ENCODE results near the gene PTPRN2. TPM values are rescaled to one million over a fixed set of nuclear protein-coding genes. Genes with fewer than 3 reads are reported as not detected.

PTPRN2 gene
- total and polyA plus RNA-seq, 8 donors, result 12.2 to 49.2 (median 31.8) TPM

- ATAC-seq (no peak), DNase-seq (no peak), FAIRE-seq (no peak)
- no peaks in the 10 kb centered on the region for H3K36me3 ChIP-seq
- H3K4me1 ChIP-seq, result no peaks in the 10 kb centered on the region
- H3K9me3 ChIP-seq, result no peaks in the 10 kb centered on the region
- no peaks in the 10 kb centered on the region for H3K27me3 ChIP-seq
- H3K4me3 ChIP-seq, result no peak overlapping the region
- no peak overlapping the region for H3K27ac ChIP-seq
- intact Hi-C loops (cut with DNase I), result no loop called here
- WGBS, 2 donors, result 86% methylated on average over 8 to 9 of the region's 9 CpGs
- no peak for TF ChIP-seq CTCF (IDR thresholded peaks at IDR 0.05)
Observed at GRCh38 chr7:158453663-158454062, 134.0 kb downstream of the PTPRN2 start.

- H3K27ac ChIP-seq, result no peak overlapping the region
- no peak for ATAC-seq
- WGBS, 2 donors, result 81 to 87% methylated on average over 11 of the region's 11 CpGs
- FAIRE-seq, result no peak
- no peak for TF ChIP-seq CTCF (IDR thresholded peaks at IDR 0.05)
- H3K4me3 ChIP-seq, result no peak overlapping the region
- H3K9me3 ChIP-seq, result no peaks in the 10 kb centered on the region
- H3K27me3 ChIP-seq, result no peaks in the 10 kb centered on the region
- DNase-seq, result no peak
- no peaks in the 10 kb centered on the region for H3K36me3 ChIP-seq
- intact Hi-C loops (cut with DNase I), result no loop called here
- peaks cover 0 to 2% (median 0%) of the 10 kb centered on the region in 3 donors for H3K4me1 ChIP-seq
Observed at GRCh38 chr7:158452331-158452730, 135.3 kb downstream of the PTPRN2 start.

- DNase-seq, result no peak
- Histone ChIP-seq H3K27ac (no peak overlapping the region), H3K9me3 (no peaks in the 10 kb centered on the region), H3K36me3 (no peaks in the 10 kb centered on the region), H3K4me1 (peaks cover 0 to 2% (median 0%) of the 10 kb centered on the region in 3 donors), H3K4me3 (no peak overlapping the region), H3K27me3 (no peaks in the 10 kb centered on the region)
- no peak for ATAC-seq
- WGBS, 2 donors, result 73 to 76% methylated on average over 29 of the region's 29 CpGs
- FAIRE-seq, result no peak
- TF ChIP-seq CTCF (IDR thresholded peaks at IDR 0.05), result no peak
- intact Hi-C loops (cut with DNase I), result no loop called here
Observed at GRCh38 chr7:158450476-158451124, 137.0 kb downstream of the PTPRN2 start.

- DNase-seq, result no peak
- no peaks in the 10 kb centered on the region for H3K9me3 ChIP-seq
- no peak for TF ChIP-seq CTCF (IDR thresholded peaks at IDR 0.05)
- peaks cover 0 to 2% (median 0%) of the 10 kb centered on the region in 3 donors for H3K4me1 ChIP-seq
- intact Hi-C loops (cut with DNase I), result no loop called here
- H3K4me3 ChIP-seq, result no peak overlapping the region
- no peaks in the 10 kb centered on the region for H3K36me3 ChIP-seq
- WGBS, 2 donors, result 91 to 93% methylated on average over 11 to 12 of the region's 12 CpGs
- FAIRE-seq, result no peak
- no peak overlapping the region for H3K27ac ChIP-seq
- ATAC-seq, result no peak
- H3K27me3 ChIP-seq, result no peaks in the 10 kb centered on the region
Observed at GRCh38 chr7:158449942-158450341, 137.7 kb downstream of the PTPRN2 start.

DNA sequence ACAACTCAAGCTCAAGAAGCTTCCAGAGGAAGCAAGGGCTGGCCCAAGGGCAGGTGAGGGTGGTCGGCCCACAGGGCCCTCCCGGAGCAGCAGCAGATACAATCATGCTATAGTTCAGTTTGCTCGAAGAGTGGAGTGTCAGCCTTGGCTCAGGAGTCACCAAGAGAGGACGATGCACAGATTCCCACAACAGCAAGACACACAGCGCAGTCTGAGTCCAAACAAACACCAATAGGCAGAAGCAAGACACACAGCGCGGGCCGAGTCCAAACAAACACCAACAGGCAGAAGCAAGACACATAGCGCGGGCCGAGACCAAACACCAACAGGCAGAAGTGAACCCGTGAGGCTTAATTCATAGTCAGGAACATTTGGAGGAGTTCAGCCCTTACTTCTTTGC, 138.4 kb downstream of the PTPRN2 start:
- no peak for TF ChIP-seq CTCF (IDR thresholded peaks at IDR 0.05)
- peaks cover 0 to 2% (median 0%) of the 10 kb centered on the region in 3 donors for H3K4me1 ChIP-seq
- intact Hi-C loops (cut with DNase I), result no loop called here
- H3K9me3 ChIP-seq, result no peaks in the 10 kb centered on the region
- ATAC-seq (no peak), FAIRE-seq (no peak), DNase-seq (no peak)
- 90 to 94% methylated on average over 12 of the region's 12 CpGs for WGBS, 2 donors
- no peaks in the 10 kb centered on the region for H3K36me3 ChIP-seq
- H3K27ac ChIP-seq, result no peak overlapping the region
- H3K4me3 ChIP-seq, result no peak overlapping the region
- H3K27me3 ChIP-seq, result no peaks in the 10 kb centered on the region
